A549 (cell line): ENCODE data around the gene MEI1.

Experiments
- CTCF ChIP-seq: fragments of >200 bp; sonication (Bioruptor Twin); formaldehyde crosslinking; IDR thresholded peaks from 3 replicates; pipeline ENCODE4 v1.5.1; 2016
- ESRRA ChIP-seq: fragments of 150-350 bp; IDR thresholded peaks from 2 replicates; pipeline ENCODE4 v1.6.1; 2014; ENCODE audit warnings: mild to moderate bottlenecking, low read length, borderline replicate concordance
- POLR2AphosphoS2 ChIP-seq: conservative IDR thresholded peaks from 2 replicates; pipeline ENCODE4 v1.6.1; 2012; ENCODE audit warnings: low read length, improper control_type of control experiment, inconsistent platforms
- REST ChIP-seq: fragments of 200-600 bp; sonication (generic); IDR thresholded peaks from 2 replicates; pipeline ENCODE4 v1.6.1; 2016; ENCODE audit warnings: antibody characterized with exemption, mild to moderate bottlenecking, moderate library complexity

- TF ChIP-seq CTCF, result no peak
- TF ChIP-seq REST, result no peak
- TF ChIP-seq POLR2AphosphoS2, result no peak
- TF ChIP-seq ESRRA, result no peak
Observed at GRCh38 chr22:41668971-41669911, 30.1 kb upstream of the MEI1 start.
